ENCODE results near the gene SMCO2.

The SMCO2 gene

GRCh38 chr12:27453421-27453820 lies 6.9 kb downstream of the SMCO2 start:
- no peak for DNase-seq (ENCODE audit: low read depth in 2 of 2)

GRCh38 chr12:27455589-27455988 lies 9.1 kb downstream of the SMCO2 start:
- no peak for DNase-seq (ENCODE audit: low read depth in 2 of 2)

GRCh38 chr12:27456618-27457017 lies 10.1 kb downstream of the SMCO2 start:
- no peak for DNase-seq (ENCODE audit: low read depth in 2 of 2)

- DNase-seq (ENCODE audit: low read depth in 2 of 2): peak in 1 of 2 donors; percentile 17
Observed at GRCh38 chr12:27460471-27460978, 14.0 kb downstream of the SMCO2 start.

GRCh38 chr12:27462151-27462694 lies 15.7 kb downstream of the SMCO2 start:
- no peak for DNase-seq (ENCODE audit: low read depth in 2 of 2)

GRCh38 chr12:27462851-27463250 lies 16.3 kb downstream of the SMCO2 start:
- no peak for DNase-seq (ENCODE audit: low read depth in 2 of 2)

GRCh38 chr12:27463511-27464219 lies 17.1 kb downstream of the SMCO2 start:
- no peak for DNase-seq (ENCODE audit: low read depth in 2 of 2)

- peak; percentile 5 to 18 for DNase-seq (ENCODE audit: low read depth in 2 of 2)
Observed at GRCh38 chr12:27464220-27464554, 17.7 kb downstream of the SMCO2 start.

GRCh38 chr12:27467641-27468040 lies 21.1 kb downstream of the SMCO2 start:
- no peak for DNase-seq (ENCODE audit: low read depth in 2 of 2)

GRCh38 chr12:27468241-27468640 lies 21.7 kb downstream of the SMCO2 start:
- DNase-seq (ENCODE audit: low read depth in 2 of 2): no peak

- DNase-seq (ENCODE audit: low read depth in 2 of 2): no peak
Observed at GRCh38 chr12:27469176-27469736, 22.7 kb downstream of the SMCO2 start.

- no peak for DNase-seq (ENCODE audit: low read depth in 2 of 2)
Observed at GRCh38 chr12:27472604-27473003, 26.1 kb downstream of the SMCO2 start.

GRCh38 chr12:27474344-27474743 lies 27.8 kb downstream of the SMCO2 start:
- no peak for DNase-seq (ENCODE audit: low read depth in 2 of 2)

GRCh38 chr12:27477049-27477448 lies 30.5 kb downstream of the SMCO2 start:
- no peak for DNase-seq (ENCODE audit: low read depth in 2 of 2)

GRCh38 chr12:27478949-27479348 lies 32.4 kb downstream of the SMCO2 start:
- no peak for DNase-seq (ENCODE audit: low read depth in 2 of 2)

GRCh38 chr12:27480016-27480415 lies 33.5 kb downstream of the SMCO2 start:
- no peak for DNase-seq (ENCODE audit: low read depth in 2 of 2)

- DNase-seq (ENCODE audit: low read depth in 2 of 2): no peak
Observed at GRCh38 chr12:27486961-27487360, 40.4 kb downstream of the SMCO2 start.

- no peak for DNase-seq (ENCODE audit: low read depth in 2 of 2)
Observed at GRCh38 chr12:27488479-27488878, 41.9 kb downstream of the SMCO2 start.

- DNase-seq (ENCODE audit: low read depth in 2 of 2): no peak
Observed at GRCh38 chr12:27491226-27491625, 44.7 kb downstream of the SMCO2 start.

GRCh38 chr12:27493260-27493940 lies 46.9 kb downstream of the SMCO2 start:
- no peak for DNase-seq (ENCODE audit: low read depth in 2 of 2)

GRCh38 chr12:27497446-27497845 lies 50.9 kb downstream of the SMCO2 start:
- no peak for DNase-seq (ENCODE audit: low read depth in 2 of 2)

GRCh38 chr12:27498149-27498548 lies 51.6 kb downstream of the SMCO2 start:
- no peak for DNase-seq (ENCODE audit: low read depth in 2 of 2)

GRCh38 chr12:27498761-27499160 lies 52.2 kb downstream of the SMCO2 start:
- DNase-seq (ENCODE audit: low read depth in 2 of 2): no peak

Measured in stimulated activated CD8-positive, alpha-beta memory T cell treated with anti-CD3 and anti-CD28 coated beads, Interleukin-2, amount 100 ng/mL, for 48 hours (primary cell).